Ramos (cell line): ENCODE results near the gene CYP26C1.
"Not testable (repeated sequence)": the region's sequence is repeated elsewhere in the genome, so short reads cannot be mapped to it uniquely, and the experiment has no call there.

ENCODE experiments used
- in situ Hi-C: fragments of 300-500 bp; cut with MboI; formaldehyde crosslinking; loops from one replicate; pipeline ENCODE4 v1.14.3; 2022; ENCODE audit warnings: low sequenced_read_pairs; ENCODE audit not compliant: unreplicated experiment

The CYP26C1 gene

DNA sequence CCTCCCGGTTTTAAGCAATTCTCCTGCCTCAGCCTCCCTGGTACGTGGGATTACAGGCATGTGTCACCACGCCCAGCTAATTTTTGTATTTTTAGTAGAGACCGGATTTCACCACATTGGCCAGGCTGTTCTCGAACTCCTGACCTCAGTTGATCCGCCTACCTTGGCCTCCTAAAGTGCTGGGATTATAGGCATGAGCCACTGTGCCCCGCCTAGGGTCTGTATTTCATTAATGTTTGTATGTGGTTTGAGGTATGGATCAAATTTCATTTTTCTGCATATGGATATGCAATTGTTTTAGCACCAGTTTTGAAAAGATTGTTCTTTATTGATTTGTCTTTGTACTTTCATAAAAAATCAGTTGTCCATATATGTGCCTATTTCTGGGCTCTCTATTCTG is 39.1 kb downstream of the CYP26C1 start:
- in situ Hi-C loops: no loop called here

DNA sequence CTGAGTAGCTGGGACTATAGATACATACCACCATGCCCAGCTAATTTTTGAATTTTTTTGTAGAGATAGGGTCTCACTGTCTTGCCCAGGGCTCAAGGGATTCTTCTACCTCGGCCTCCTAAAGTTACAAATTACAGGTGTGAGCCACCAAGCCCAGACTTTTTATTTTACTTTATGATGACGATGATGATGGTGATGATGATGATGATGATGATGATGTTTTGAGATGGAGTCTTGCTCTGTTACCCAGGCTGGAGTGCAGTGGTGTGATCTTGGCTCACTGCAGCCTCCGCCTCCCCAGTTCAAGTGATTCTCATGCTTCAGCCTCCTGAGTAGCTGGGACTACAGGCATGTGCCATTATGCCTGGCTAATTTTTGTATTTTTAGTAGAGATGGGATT is 40.5 kb downstream of the CYP26C1 start:
- in situ Hi-C loops: not testable (repeated sequence)

DNA sequence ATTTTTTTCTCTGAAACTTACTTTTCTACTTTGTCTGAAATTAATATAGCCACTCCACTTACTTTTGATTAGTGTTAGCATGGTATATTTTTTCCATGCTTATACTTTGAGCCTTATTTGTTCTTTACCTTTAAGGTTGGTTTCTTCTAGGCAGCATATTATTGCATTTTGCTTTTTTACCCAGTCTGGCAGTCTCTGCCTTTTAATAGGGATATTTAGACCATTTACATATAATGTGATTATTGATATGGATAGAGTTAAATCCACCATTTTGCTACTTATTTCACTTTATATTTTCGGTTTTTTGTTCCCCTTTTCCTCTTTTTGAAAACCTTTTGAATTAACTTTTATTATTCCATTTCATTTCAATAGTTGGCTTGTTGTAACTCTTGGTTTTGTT is 43.4 kb downstream of the CYP26C1 start:
- in situ Hi-C loops: no loop called here

DNA sequence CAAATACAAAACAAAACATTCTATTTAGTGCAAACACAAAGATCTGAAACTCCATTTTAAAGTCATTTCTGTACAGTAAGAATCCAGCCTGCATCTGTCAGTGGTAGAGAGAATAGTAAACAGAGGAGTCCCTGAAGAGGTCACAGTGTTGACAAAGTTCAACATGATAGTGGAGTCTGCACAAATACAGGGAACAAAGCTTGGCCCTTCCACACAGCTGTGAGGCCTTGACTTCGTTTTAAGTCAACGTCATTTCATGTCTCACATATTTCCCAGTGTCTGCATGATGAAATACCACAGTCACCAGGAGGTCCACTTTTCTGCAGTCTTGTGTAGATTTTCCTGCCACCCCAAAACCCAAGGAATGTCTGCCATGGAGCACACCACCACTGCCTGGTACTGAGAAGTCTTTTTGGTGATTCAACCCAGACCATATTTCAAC is 46.1 kb downstream of the CYP26C1 start:
- in situ Hi-C loops: no loop called here

DNA sequence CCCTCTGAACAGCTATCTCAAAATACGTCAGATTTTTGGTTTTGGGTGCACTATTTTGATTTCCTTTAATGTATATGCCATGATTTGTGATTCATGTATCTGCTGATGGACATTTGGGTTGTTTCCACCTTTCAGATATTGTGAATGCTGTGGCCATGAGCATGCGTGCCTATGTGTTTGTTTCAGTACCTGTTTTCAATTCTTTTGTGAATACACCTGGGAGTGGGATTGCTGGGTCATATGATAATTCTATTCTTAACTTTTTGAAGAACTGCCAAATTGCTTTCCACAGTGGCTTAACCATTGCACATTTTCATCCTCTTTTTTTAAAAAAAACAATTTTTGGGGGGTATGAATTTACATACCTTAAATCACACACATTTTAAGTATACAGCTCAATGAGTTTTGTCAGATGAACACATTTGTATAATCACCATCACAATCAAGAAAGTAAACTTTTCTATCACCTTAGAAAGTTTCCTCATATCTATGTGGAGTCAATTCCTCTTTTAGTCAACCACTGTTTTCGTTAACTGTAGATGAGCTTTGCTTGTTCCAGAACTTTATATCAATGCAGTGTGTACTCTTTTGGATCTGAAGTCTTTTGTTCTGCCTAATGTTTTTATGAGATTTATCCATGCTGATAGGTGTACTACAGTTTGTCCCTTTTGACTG is 50.0 kb downstream of the CYP26C1 start:
- in situ Hi-C loops: no loop called here

DNA sequence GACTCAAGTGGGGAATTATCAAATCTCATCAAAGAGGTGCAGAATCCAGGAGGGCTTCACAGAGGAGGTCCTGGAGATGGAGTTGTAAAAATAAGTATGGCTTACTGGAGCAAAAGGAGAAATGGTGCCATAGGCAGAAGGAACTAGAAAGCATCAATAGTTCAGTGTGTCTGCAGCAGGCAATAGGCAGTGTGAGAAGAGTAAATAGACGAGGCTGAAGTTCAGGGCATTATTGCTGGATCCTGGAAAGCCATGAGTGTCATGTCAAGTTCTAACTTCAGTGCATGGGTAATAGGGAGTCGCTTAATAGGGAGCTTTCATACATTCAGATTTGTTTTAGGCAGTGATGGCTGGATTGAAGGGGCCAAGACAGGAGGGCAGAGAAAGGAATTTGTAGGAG is 52.4 kb downstream of the CYP26C1 start:
- in situ Hi-C loops: no loop called here

DNA sequence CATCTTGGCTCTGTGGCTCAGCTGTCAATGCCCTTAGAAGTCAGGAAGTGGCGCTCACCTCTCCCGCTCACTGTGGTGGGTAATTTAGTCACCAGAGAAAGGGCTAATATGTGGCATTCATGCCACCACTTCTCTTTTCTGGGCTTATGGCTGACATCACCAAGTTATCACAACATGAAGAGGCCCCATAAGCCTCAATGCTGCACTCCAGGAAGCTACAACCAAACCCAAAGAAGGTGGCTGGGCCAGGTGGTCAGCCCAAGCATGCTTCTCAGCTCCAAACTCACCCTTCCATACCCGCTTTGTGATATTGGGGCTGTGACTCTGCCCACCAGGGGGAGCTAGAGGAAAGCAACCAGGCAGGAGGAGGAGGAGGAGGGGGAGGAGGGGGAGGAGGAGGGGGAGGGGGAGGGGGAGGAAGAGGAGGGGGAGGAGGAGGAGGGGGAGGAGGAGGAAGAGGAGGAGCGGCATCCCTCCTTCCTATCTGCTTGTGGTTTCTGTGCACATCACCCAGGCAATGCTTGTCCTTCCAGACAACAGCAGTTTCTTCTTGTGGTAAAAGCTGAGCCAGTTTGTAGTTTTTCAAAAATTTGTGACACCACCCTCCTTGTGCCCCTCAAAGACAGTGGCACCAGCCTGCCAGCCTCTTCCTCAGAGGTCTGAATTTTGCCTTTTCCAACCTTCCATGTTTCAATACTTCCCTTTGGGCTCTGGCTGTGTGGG is 55.2 kb downstream of the CYP26C1 start:
- in situ Hi-C loops: no loop called here
